Astrocyte (in vitro differentiated cells and primary cell): Measurements from ENCODE around the gene FGF9. TPM values are rescaled to one million over a fixed set of nuclear protein-coding genes. Genes with fewer than 3 reads are reported as not detected.
A peak's percentile ranks its signal among the peaks of the same experiment; 100 is the strongest.

Experiments
- DNase-seq: peaks from one replicate; pipeline ENCODE4 v3.0.0-alpha.2; 2010; ENCODE audit warnings: low read depth
- FAIRE-seq: peaks from 2 replicates; lab custom pipeline; 2011; peaks lifted over from hg19 to GRCh38; lab: Jason Lieb, UNC
- H2AFZ ChIP-seq: 2 replicates; pipeline ENCODE4 v1.6.0; 2012; ENCODE audit warnings: low read depth, low read length, inconsistent platforms
- H3K27ac ChIP-seq: 2 replicates; pipeline ENCODE4 v1.5.1; 2011; ENCODE audit warnings: low read depth, low read length, inconsistent platforms
- H3K27me3 ChIP-seq: 2 replicates; pipeline ENCODE4 v1.6.0; 2011; ENCODE audit warnings: low read length, inconsistent platforms; ENCODE audit not compliant: insufficient read depth
- H3K36me3 ChIP-seq: 2 replicates; pipeline ENCODE4 v1.5.1; 2011; ENCODE audit warnings: low read length, inconsistent platforms; ENCODE audit not compliant: insufficient read depth
- H3K4me1 ChIP-seq: 2 replicates; pipeline ENCODE4 v1.5.1; 2011; ENCODE audit warnings: low read length, inconsistent platforms; ENCODE audit not compliant: insufficient read depth
- H3K4me2 ChIP-seq: 2 replicates; pipeline ENCODE4 v1.6.0; 2012; ENCODE audit warnings: low read length, inconsistent platforms
- H3K4me3 ChIP-seq: 2 replicates; pipeline ENCODE4 v1.5.1; 2011; ENCODE audit warnings: low read depth, mild to moderate bottlenecking, low read length, inconsistent platforms; ENCODE audit not compliant: insufficient read depth
- H3K79me2 ChIP-seq: 2 replicates; pipeline ENCODE4 v1.6.0; 2012; ENCODE audit warnings: mild to moderate bottlenecking, low read length, inconsistent platforms; ENCODE audit not compliant: insufficient read depth
- H3K9ac ChIP-seq: 2 replicates; pipeline ENCODE4 v1.6.0; 2012; ENCODE audit warnings: mild to moderate bottlenecking, low read length, inconsistent platforms
- H3K9me3 ChIP-seq: 2 replicates; pipeline ENCODE4 v1.5.1; 2012; ENCODE audit warnings: low read depth, mild to moderate bottlenecking, low read length, inconsistent platforms; ENCODE audit not compliant: insufficient read depth
- H4K20me1 ChIP-seq: 2 replicates; pipeline ENCODE4 v1.6.0; 2012; ENCODE audit warnings: low read length, inconsistent platforms; ENCODE audit not compliant: insufficient read depth
- H3K27ac Mint-ChIP-seq: one replicate; pipeline ENCODE4 v1.8.0; 2021; ENCODE audit warnings: mild to moderate bottlenecking, mixed read lengths; ENCODE audit not compliant: unreplicated experiment
- H3K27me3 Mint-ChIP-seq: one replicate; pipeline ENCODE4 v1.8.0; 2021; ENCODE audit warnings: low read depth, mixed read lengths; ENCODE audit not compliant: unreplicated experiment
- H3K36me3 Mint-ChIP-seq: one replicate; pipeline ENCODE4 v1.8.0; 2021; ENCODE audit warnings: low read depth, mixed read lengths; ENCODE audit not compliant: unreplicated experiment
- H3K4me1 Mint-ChIP-seq: one replicate; pipeline ENCODE4 v1.8.0; 2021; ENCODE audit warnings: low read depth, mixed read lengths; ENCODE audit not compliant: unreplicated experiment
- H3K4me3 Mint-ChIP-seq: one replicate; pipeline ENCODE4 v1.8.0; 2021; ENCODE audit warnings: mild to moderate bottlenecking, moderate library complexity, mixed read lengths; ENCODE audit not compliant: unreplicated experiment
- H3K9me3 Mint-ChIP-seq: one replicate; pipeline ENCODE4 v1.8.0; 2021; ENCODE audit warnings: mild to moderate bottlenecking, mixed read lengths; ENCODE audit not compliant: unreplicated experiment
- CTCF ChIP-seq: IDR thresholded peaks from 2 replicates; pipeline ENCODE4 v1.5.1; 2011; ENCODE audit warnings: low read depth, mild to moderate bottlenecking, inconsistent platforms, low read length, moderate library complexity; ENCODE audit not compliant: insufficient read depth
- EZH2 ChIP-seq: IDR thresholded peaks from 2 replicates; pipeline ENCODE4 v1.6.1; 2012; ENCODE audit warnings: mild to moderate bottlenecking, low read length, inconsistent platforms; ENCODE audit not compliant: insufficient read depth
- total RNA-seq: library from RNA; stranded (reverse); gene quantifications from 2 replicates; pipeline ENCODE4 v1.2.1, GENCODE V29; 2021

Gene FGF9
- total RNA-seq, 1 donor from 2014 or later: 0.27 TPM

- Histone ChIP-seq H3K4me1 (no peaks in the 10 kb centered on the region), H3K9ac (no peak overlapping the region), H3K36me3 (no peaks in the 10 kb centered on the region), H3K4me2 (no peak overlapping the region), H3K27ac (no peak overlapping the region), H3K27me3 (no peaks in the 10 kb centered on the region), H3K9me3 (no peaks in the 10 kb centered on the region), H3K4me3 (no peak overlapping the region), H2AFZ (no peak overlapping the region), H3K79me2 (no peaks in the 10 kb centered on the region), H4K20me1 (no peaks in the 10 kb centered on the region)
- DNase-seq: no peak
- Mint-ChIP-seq H3K4me1 (peaks cover 4% of the 10 kb centered on the region), H3K27ac (no peak overlapping the region), H3K4me3 (no peak overlapping the region), H3K27me3 (peaks cover 9% of the 10 kb centered on the region), H3K9me3 (no peaks in the 10 kb centered on the region), H3K36me3 (no peaks in the 10 kb centered on the region)
- no peak for TF ChIP-seq CTCF
- no peak for FAIRE-seq
Measured at GRCh38 chr13:21744149-21744548, 73.3 kb downstream of the FGF9 start.

GRCh38 chr13:21745307-21745706 lies 74.4 kb downstream of the FGF9 start:
- no peaks in the 10 kb centered on the region for H3K36me3 ChIP-seq
- H3K9me3 ChIP-seq: no peaks in the 10 kb centered on the region
- no peak overlapping the region for H3K4me3 ChIP-seq
- TF ChIP-seq CTCF (no peak), EZH2 (no peak)
- no peak for FAIRE-seq
- no peaks in the 10 kb centered on the region for H3K79me2 ChIP-seq
- no peak overlapping the region for H3K9ac ChIP-seq
- H4K20me1 ChIP-seq: no peaks in the 10 kb centered on the region
- H3K9me3 Mint-ChIP-seq: peaks cover 5% of the 10 kb centered on the region
- H3K27me3 ChIP-seq: no peaks in the 10 kb centered on the region
- DNase-seq: no peak
- no peaks in the 10 kb centered on the region for H3K4me1 ChIP-seq
- no peak overlapping the region for H2AFZ ChIP-seq
- H3K4me2 ChIP-seq: no peak overlapping the region
- H3K4me1 Mint-ChIP-seq: peaks cover 7% of the 10 kb centered on the region
- no peak overlapping the region for H3K27ac Mint-ChIP-seq
- H3K36me3 Mint-ChIP-seq: no peaks in the 10 kb centered on the region
- peaks cover 9% of the 10 kb centered on the region for H3K27me3 Mint-ChIP-seq
- H3K27ac ChIP-seq: no peak overlapping the region
- H3K4me3 Mint-ChIP-seq: no peak overlapping the region

- Mint-ChIP-seq H3K27ac (peak overlapping the region; percentile 10), H3K36me3 (no peaks in the 10 kb centered on the region), H3K4me1 (peaks cover 7% of the 10 kb centered on the region), H3K27me3 (no peaks in the 10 kb centered on the region), H3K9me3 (peaks cover 10% of the 10 kb centered on the region), H3K4me3 (no peak overlapping the region)
- Histone ChIP-seq H3K4me1 (no peaks in the 10 kb centered on the region), H2AFZ (no peak overlapping the region), H3K79me2 (no peaks in the 10 kb centered on the region), H3K27me3 (no peaks in the 10 kb centered on the region), H3K27ac (no peak overlapping the region), H3K9me3 (no peaks in the 10 kb centered on the region), H4K20me1 (no peaks in the 10 kb centered on the region), H3K4me2 (no peak overlapping the region), H3K36me3 (no peaks in the 10 kb centered on the region), H3K9ac (no peak overlapping the region), H3K4me3 (no peak overlapping the region)
- TF ChIP-seq EZH2 (no peak), CTCF (no peak)
- no peak for DNase-seq
- no peak for FAIRE-seq
Measured at GRCh38 chr13:21747456-21747855, 76.6 kb downstream of the FGF9 start.
